K562 (cell line): ENCODE results near the gene TCF3. TPM values are rescaled to one million over a fixed set of nuclear protein-coding genes. Genes with fewer than 3 reads are reported as not detected.

ENCODE experiments used
- CEBPG ChIP-seq, 3 experiments: fragments of 200-800 bp in 1 of 3; sonication (Bioruptor generic) in 1 of 3; sonication (generic) in 1 of 3; formaldehyde crosslinking in 1 of 3; IDR thresholded peaks in 2 of 3; conservative IDR thresholded peaks in 1 of 3; 2 replicates each; pipeline versions ENCODE4 v1.6.1 to v1.8.0; 2016 to 2022; ENCODE audit warnings: missing compliant biosample characterization in 2 of 3, missing genetic modification characterization in 2 of 3, mild to moderate bottlenecking in 1 of 3, missing genetic modification reagents in 1 of 3
- CREBBP ChIP-seq: IDR thresholded peaks from one replicate; pipeline ENCODE4 v1.6.1; 2012; ENCODE audit warnings: low read depth, mild to moderate bottlenecking, control low read depth, inconsistent platforms, low read length
- MECOM ChIP-seq: fragments of 250-450 bp; sonication (Bioruptor Pico); IDR thresholded peaks from 2 replicates; pipeline ENCODE4 v1.8.0; 2022; ENCODE audit warnings: inconsistent platforms
- NCOA1 ChIP-seq: fragments of 450-650 bp; IDR thresholded peaks from 2 replicates; pipeline ENCODE4 v1.6.1; 2016; ENCODE audit warnings: low read depth
- POLR3G ChIP-seq: IDR thresholded peaks from 2 replicates; pipeline ENCODE4 v1.6.1; 2011; ENCODE audit not compliant: insufficient read length, insufficient replicate concordance; ENCODE audit errors: extremely low read depth
- SIX5 ChIP-seq, 2 experiments: IDR thresholded peaks; 2 replicates each; pipeline ENCODE4 v1.6.1; 2011; ENCODE audit warnings: low read length in 2 of 2, borderline replicate concordance in 1 of 2, low read depth in 1 of 2, mild to moderate bottlenecking in 1 of 2, moderate library complexity in 1 of 2; ENCODE audit not compliant: insufficient read depth in 1 of 2
- ZNF224 ChIP-seq: sonication (generic); formaldehyde crosslinking; IDR thresholded peaks from 2 replicates; pipeline ENCODE4 v1.8.0; 2022; ENCODE audit warnings: mild to moderate bottlenecking, missing genetic modification reagents
- polyA plus RNA-seq, 8 experiments: library from polyadenylated mRNA; depleted of rRNA in 4 of 8; stranded (reverse) in 5 of 8; unstranded in 3 of 8; fragments of >200 nt; fragmentation: Nextera tagmentation in 2 of 8; fragmentation: Illumina TruSeq in 1 of 8; extraction: Ambion mirVana in 2 of 8; extraction: Trizol in 1 of 8; gene quantifications; 2 replicates each; pipeline versions ENCODE4 v1.2.1 to v1.2.3, GENCODE V29; 2011 to 2014; ENCODE audit warnings: inconsistent platforms in 1 of 8, missing spikeins in 1 of 8
- total RNA-seq, 7 experiments: library from RNA; depleted of rRNA in 6 of 7; stranded (reverse); fragments of >200 nt in 6 of 7; fragmentation: Illumina TruSeq in 2 of 7; extraction: Trizol in 2 of 7; gene quantifications; 2 replicates each; pipeline versions ENCODE4 v1.2.1 to v1.2.3, GENCODE V29; 2011 to 2021; ENCODE audit warnings: low replicate concordance in 1 of 7
- TF ChIP-seq, protein P1 (sequence below): fragments of 450-650 bp; IDR thresholded peaks from 2 replicates; pipeline ENCODE4 v1.6.1; 2016; ENCODE audit warnings: mild to moderate bottlenecking, moderate library complexity
- TF ChIP-seq, protein P2 (sequence below): IDR thresholded peaks from 2 replicates; pipeline ENCODE4 v1.6.1; 2012; ENCODE audit warnings: low read depth, low read length, improper control_type of control experiment, borderline replicate concordance
- TF ChIP-seq, protein P3 (sequence below): fragments of 450-650 bp; IDR thresholded peaks from 2 replicates; pipeline ENCODE4 v1.6.1; 2017; ENCODE audit warnings: antibody characterized with exemption

The TCF3 gene
- total and polyA plus RNA-seq, 9 of the 15 experiments (the other 6 are each of a cell fraction or from before 2014, with no cell fraction given) = 5.6 to 259 (median 84.0) TPM

DNA sequence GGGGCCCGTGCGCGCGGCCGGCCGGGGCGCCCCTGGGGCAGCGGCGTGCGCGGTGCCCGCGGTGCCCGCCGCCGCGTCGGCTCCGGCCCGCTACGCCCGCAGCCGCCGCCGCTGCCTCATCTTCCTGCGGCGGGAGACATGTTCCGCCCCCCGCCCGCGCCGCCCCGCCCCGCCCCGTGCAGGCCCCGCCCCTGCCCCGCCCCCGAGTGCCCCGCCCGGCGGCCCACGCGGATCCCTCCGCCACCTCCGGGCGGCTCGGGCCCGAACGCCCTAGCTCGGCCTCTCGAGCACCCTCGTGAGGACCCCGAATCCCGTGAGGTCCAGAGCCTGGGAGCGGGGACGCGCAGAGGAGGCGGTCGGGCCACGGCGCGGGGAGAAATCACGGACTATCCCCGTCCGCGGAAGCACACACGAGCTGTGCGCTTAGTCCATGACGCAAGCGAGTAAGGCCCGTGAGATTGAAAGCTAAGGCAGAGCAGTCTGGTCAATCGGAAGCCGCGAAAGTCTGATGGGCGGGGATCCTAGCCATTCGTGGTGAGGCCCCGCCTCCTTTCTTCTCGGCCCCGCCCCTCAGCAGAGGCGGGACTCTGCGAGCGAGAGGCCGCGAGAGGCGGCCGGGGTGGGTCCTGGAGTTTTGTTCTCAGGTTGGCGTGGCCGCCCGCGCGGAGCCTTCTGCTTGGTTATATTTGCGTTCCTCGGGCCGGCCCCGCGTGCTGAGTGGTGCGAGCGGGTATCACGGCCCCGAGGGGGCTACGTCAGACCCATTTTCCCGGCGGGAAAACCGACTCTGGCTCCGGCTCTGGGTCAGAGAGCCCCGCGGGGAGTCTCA is at the start of gene TCF3 (continued):
- TF ChIP-seq, protein P1, sequence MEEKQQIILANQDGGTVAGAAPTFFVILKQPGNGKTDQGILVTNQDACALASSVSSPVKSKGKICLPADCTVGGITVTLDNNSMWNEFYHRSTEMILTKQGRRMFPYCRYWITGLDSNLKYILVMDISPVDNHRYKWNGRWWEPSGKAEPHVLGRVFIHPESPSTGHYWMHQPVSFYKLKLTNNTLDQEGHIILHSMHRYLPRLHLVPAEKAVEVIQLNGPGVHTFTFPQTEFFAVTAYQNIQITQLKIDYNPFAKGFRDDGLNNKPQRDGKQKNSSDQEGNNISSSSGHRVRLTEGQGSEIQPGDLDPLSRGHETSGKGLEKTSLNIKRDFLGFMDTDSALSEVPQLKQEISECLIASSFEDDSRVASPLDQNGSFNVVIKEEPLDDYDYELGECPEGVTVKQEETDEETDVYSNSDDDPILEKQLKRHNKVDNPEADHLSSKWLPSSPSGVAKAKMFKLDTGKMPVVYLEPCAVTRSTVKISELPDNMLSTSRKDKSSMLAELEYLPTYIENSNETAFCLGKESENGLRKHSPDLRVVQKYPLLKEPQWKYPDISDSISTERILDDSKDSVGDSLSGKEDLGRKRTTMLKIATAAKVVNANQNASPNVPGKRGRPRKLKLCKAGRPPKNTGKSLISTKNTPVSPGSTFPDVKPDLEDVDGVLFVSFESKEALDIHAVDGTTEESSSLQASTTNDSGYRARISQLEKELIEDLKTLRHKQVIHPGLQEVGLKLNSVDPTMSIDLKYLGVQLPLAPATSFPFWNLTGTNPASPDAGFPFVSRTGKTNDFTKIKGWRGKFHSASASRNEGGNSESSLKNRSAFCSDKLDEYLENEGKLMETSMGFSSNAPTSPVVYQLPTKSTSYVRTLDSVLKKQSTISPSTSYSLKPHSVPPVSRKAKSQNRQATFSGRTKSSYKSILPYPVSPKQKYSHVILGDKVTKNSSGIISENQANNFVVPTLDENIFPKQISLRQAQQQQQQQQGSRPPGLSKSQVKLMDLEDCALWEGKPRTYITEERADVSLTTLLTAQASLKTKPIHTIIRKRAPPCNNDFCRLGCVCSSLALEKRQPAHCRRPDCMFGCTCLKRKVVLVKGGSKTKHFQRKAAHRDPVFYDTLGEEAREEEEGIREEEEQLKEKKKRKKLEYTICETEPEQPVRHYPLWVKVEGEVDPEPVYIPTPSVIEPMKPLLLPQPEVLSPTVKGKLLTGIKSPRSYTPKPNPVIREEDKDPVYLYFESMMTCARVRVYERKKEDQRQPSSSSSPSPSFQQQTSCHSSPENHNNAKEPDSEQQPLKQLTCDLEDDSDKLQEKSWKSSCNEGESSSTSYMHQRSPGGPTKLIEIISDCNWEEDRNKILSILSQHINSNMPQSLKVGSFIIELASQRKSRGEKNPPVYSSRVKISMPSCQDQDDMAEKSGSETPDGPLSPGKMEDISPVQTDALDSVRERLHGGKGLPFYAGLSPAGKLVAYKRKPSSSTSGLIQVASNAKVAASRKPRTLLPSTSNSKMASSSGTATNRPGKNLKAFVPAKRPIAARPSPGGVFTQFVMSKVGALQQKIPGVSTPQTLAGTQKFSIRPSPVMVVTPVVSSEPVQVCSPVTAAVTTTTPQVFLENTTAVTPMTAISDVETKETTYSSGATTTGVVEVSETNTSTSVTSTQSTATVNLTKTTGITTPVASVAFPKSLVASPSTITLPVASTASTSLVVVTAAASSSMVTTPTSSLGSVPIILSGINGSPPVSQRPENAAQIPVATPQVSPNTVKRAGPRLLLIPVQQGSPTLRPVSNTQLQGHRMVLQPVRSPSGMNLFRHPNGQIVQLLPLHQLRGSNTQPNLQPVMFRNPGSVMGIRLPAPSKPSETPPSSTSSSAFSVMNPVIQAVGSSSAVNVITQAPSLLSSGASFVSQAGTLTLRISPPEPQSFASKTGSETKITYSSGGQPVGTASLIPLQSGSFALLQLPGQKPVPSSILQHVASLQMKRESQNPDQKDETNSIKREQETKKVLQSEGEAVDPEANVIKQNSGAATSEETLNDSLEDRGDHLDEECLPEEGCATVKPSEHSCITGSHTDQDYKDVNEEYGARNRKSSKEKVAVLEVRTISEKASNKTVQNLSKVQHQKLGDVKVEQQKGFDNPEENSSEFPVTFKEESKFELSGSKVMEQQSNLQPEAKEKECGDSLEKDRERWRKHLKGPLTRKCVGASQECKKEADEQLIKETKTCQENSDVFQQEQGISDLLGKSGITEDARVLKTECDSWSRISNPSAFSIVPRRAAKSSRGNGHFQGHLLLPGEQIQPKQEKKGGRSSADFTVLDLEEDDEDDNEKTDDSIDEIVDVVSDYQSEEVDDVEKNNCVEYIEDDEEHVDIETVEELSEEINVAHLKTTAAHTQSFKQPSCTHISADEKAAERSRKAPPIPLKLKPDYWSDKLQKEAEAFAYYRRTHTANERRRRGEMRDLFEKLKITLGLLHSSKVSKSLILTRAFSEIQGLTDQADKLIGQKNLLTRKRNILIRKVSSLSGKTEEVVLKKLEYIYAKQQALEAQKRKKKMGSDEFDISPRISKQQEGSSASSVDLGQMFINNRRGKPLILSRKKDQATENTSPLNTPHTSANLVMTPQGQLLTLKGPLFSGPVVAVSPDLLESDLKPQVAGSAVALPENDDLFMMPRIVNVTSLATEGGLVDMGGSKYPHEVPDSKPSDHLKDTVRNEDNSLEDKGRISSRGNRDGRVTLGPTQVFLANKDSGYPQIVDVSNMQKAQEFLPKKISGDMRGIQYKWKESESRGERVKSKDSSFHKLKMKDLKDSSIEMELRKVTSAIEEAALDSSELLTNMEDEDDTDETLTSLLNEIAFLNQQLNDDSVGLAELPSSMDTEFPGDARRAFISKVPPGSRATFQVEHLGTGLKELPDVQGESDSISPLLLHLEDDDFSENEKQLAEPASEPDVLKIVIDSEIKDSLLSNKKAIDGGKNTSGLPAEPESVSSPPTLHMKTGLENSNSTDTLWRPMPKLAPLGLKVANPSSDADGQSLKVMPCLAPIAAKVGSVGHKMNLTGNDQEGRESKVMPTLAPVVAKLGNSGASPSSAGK = no peak
- TF ChIP-seq SIX5 (IDR thresholded peaks at IDR 0.05; ENCODE audit: borderline replicate concordance in 1 of 2, insufficient read depth in 1 of 2, low read depth in 1 of 2, low read length in 2 of 2) (no peak), POLR3G (no peak), NCOA1 (no peak), MECOM (CRISPR knock-in tag) (no peak), CEBPG (CRISPR knock-in tag; IDR thresholded peaks at IDR 0.05) (peak; percentile 94), CEBPG (tag; conservative IDR thresholded peaks at IDR 0.05 in 1 of 2, IDR thresholded peaks at IDR 0.05 in 1 of 2) (peak; percentile 96 to 99), ZNF224 (CRISPR knock-in tag) (no peak), CREBBP (no peak)
- TF ChIP-seq, protein P2, sequence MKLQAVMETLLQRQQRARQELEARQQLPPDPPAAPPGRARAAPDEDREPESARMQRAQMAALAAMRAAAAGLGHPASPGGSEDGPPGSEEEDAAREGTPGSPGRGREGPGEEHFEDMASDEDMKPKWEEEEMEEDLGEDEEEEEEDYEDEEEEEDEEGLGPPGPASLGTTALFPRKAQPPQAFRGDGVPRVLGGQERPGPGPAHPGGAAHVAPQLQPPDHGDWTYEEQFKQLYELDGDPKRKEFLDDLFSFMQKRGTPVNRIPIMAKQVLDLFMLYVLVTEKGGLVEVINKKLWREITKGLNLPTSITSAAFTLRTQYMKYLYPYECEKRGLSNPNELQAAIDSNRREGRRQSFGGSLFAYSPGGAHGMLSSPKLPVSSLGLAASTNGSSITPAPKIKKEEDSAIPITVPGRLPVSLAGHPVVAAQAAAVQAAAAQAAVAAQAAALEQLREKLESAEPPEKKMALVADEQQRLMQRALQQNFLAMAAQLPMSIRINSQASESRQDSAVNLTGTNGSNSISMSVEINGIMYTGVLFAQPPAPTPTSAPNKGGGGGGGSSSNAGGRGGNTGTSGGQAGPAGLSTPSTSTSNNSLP = no peak
- TF ChIP-seq, protein P3, sequence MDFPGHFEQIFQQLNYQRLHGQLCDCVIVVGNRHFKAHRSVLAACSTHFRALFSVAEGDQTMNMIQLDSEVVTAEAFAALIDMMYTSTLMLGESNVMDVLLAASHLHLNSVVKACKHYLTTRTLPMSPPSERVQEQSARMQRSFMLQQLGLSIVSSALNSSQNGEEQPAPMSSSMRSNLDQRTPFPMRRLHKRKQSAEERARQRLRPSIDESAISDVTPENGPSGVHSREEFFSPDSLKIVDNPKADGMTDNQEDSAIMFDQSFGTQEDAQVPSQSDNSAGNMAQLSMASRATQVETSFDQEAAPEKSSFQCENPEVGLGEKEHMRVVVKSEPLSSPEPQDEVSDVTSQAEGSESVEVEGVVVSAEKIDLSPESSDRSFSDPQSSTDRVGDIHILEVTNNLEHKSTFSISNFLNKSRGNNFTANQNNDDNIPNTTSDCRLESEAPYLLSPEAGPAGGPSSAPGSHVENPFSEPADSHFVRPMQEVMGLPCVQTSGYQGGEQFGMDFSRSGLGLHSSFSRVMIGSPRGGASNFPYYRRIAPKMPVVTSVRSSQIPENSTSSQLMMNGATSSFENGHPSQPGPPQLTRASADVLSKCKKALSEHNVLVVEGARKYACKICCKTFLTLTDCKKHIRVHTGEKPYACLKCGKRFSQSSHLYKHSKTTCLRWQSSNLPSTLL = no peak
